GM20000 (cell line): ENCODE measurements around the gene SHANK3.

Source experiments
- DNase-seq: peaks from one replicate; pipeline ENCODE4 v3.0.0; 2012; ENCODE audit warnings: low spot score
- CTCF ChIP-seq: IDR thresholded peaks from 2 replicates; pipeline ENCODE4 v1.5.1; 2012; ENCODE audit warnings: mild to moderate bottlenecking, control low read depth; ENCODE audit errors: extremely low read depth, missing control alignments

The SHANK3 gene

GRCh38 chr22:50708474-50708873, 35.9 kb downstream of the SHANK3 start:
- DNase-seq = no peak
- no peak for TF ChIP-seq CTCF

- DNase-seq = no peak
- no peak for TF ChIP-seq CTCF
Observed at GRCh38 chr22:50708996-50709395, 36.4 kb downstream of the SHANK3 start.

GRCh38 chr22:50710221-50710620, 37.6 kb downstream of the SHANK3 start:
- no peak for TF ChIP-seq CTCF
- no peak for DNase-seq

- no peak for DNase-seq
- no peak for TF ChIP-seq CTCF
Observed at GRCh38 chr22:50710886-50711285, 38.3 kb downstream of the SHANK3 start.

GRCh38 chr22:50711446-50712340, 39.1 kb downstream of the SHANK3 start:
- no peak for TF ChIP-seq CTCF
- DNase-seq = no peak

GRCh38 chr22:50712341-50713007, 39.9 kb downstream of the SHANK3 start:
- no peak for TF ChIP-seq CTCF
- no peak for DNase-seq

GRCh38 chr22:50713008-50713385, 40.4 kb downstream of the SHANK3 start:
- no peak for DNase-seq
- TF ChIP-seq CTCF = no peak
